ENCODE measurements around the gene CYP26C1. TPM values are rescaled to one million over a fixed set of nuclear protein-coding genes. Genes with fewer than 3 reads are reported as not detected.

CYP26C1 gene
- total and polyA plus RNA-seq, 2 of the 4 experiments (the other 2 are of a cell fraction), result 0.02 TPM; not detected in 1

GRCh38 chr10:93064874-93065660 lies 4.5 kb downstream of the CYP26C1 start:
- ChIA-PET CTCF (interaction anchor here (0.7 to 1.3 kb wide), 3 partner anchors 9 to 51 kb away, joined by 3 to 4 read pairs (median 3); no protein-coding TSS in a partner anchor), POLR2A (ENCODE audit: unreplicated experiment) (no interaction called here)
- Histone ChIP-seq H4K20me1 (ENCODE audit: insufficient read depth, low read length) (peaks cover 11% of the 10 kb centered on the region; the same call in 1 of the 2 replicates), H4K91ac (ENCODE audit: insufficient read depth, low read depth, low read length) (no peak overlapping the region), H3K4me2 (ENCODE audit: low read depth, low read length) (peak overlapping the region; percentile 33), H3K27me3 (ENCODE audit: control insufficient read depth, insufficient read depth, low read length) (peaks cover 98% of the 10 kb centered on the region), H3K4me3 (ENCODE audit: insufficient read depth, low read depth, low read length) (no peak overlapping the region), H3K27ac (ENCODE audit: insufficient read depth, low read length) (no peak overlapping the region), H2AFZ (replicated peaks; ENCODE audit: low read length, poor library complexity) (no peak overlapping the region), H3K23ac (ENCODE audit: low read depth, low read length) (no peak overlapping the region), H3K56ac (ENCODE audit: extremely low read depth, insufficient read depth, low read length) (no peak overlapping the region), H2BK120ac (ENCODE audit: low read depth, low read length) (no peak overlapping the region), H2BK20ac (ENCODE audit: low read depth, low read length) (no peak overlapping the region), H4K5ac (ENCODE audit: low read depth, low read length) (no peak overlapping the region), H3K36me3 (ENCODE audit: control insufficient read depth, insufficient read depth, low read length) (no peaks in the 10 kb centered on the region), H4K8ac (ENCODE audit: low read depth in 2 of 2, low read length in 2 of 2) (no peak overlapping the region), H2BK5ac (ENCODE audit: low read depth, low read length, poor library complexity, severe bottlenecking) (no peak overlapping the region), H3K4me1 (ENCODE audit: control insufficient read depth, insufficient read depth, low read length) (peaks cover 6% of the 10 kb centered on the region; the same call in 1 of the 2 replicates), H3K14ac (replicated peaks; ENCODE audit: low read depth, low read length) (no peak overlapping the region), H3K9me1 (ENCODE audit: insufficient read depth, low read length) (no peaks in the 10 kb centered on the region), H3K79me1 (ENCODE audit: low read depth in 1 of 2, low read length in 2 of 2) (no peaks in the 10 kb centered on the region), H2AK9ac (replicated peaks; ENCODE audit: low read depth, low read length, poor library complexity) (no peak overlapping the region), H3K9me3 (ENCODE audit: control insufficient read depth, insufficient read depth, low read length) (no peaks in the 10 kb centered on the region), H3K4ac (ENCODE audit: low read depth, low read length) (no peak overlapping the region), H2AK5ac (ENCODE audit: low read depth, low read length) (no peak overlapping the region), H3K18ac (ENCODE audit: low read depth, low read length) (no peak overlapping the region), H2BK15ac (ENCODE audit: low read depth, low read length) (no peak overlapping the region), H3K9ac (ENCODE audit: low read depth, low read length) (no peak overlapping the region)
- WGBS, 2 experiments (ENCODE audit: extremely low coverage in 2 of 2, insufficient read length in 1 of 2), result 63% methylated on average over 4 of the region's 12 CpGs; no CpG with 5 or more reads in 1 of the 2 experiments
- DNase-seq (no peak), ATAC-seq (ENCODE audit: low read depth) (no peak)
- no TSS peak for BruUV-seq (replicated peaks)
- intact Hi-C loops (cut with micrococcal nuclease) (no loop called here), in situ Hi-C loops (cut with MboI; ENCODE audit: low sequenced_read_pairs) (no loop called here), dilution Hi-C loops (cut with HindIII; ENCODE audit: low sequenced_read_pairs, unreplicated experiment) (no loop called here)
- TF ChIP-seq CHD1 (IDR thresholded peaks at IDR 0.05; ENCODE audit: low read depth, low read length) (no peak), MAZ (IDR thresholded peaks at IDR 0.05; ENCODE audit: borderline replicate concordance, low read depth, low read length) (no peak), BHLHE40 (IDR thresholded peaks at IDR 0.05; ENCODE audit: low read depth, low read length) (no peak), RAD21 (IDR thresholded peaks at IDR 0.05; ENCODE audit: low read length) (no peak), USF2 (IDR thresholded peaks at IDR 0.05; ENCODE audit: low read depth, low read length) (no peak), CTCF (conservative IDR thresholded peaks at IDR 0.05; ENCODE audit: low read depth, low read length) (no peak), CEBPB (IDR thresholded peaks at IDR 0.05; ENCODE audit: low read depth, low read length) (no peak), POLR2A (IDR thresholded peaks at IDR 0.05; ENCODE audit: low read depth, low read length) (no peak), MAFK (IDR thresholded peaks at IDR 0.05; ENCODE audit: low read depth, low read length) (no peak), RCOR1 (IDR thresholded peaks at IDR 0.05; ENCODE audit: insufficient replicate concordance, low read length) (no peak), MXI1 (IDR thresholded peaks at IDR 0.05; ENCODE audit: borderline replicate concordance, low read depth, low read length) (no peak), NFE2L2 (IDR thresholded peaks at IDR 0.05; ENCODE audit: low read depth, low read length) (no peak), ELK1 (IDR thresholded peaks at IDR 0.05; ENCODE audit: borderline replicate concordance, low read depth, low read length) (no peak), FOS (IDR thresholded peaks at IDR 0.05; ENCODE audit: low read depth, low read length) (no peak), SMC3 (IDR thresholded peaks at IDR 0.05; ENCODE audit: low read depth, low read length) (no peak)
